SK-N-SH (cell line): ENCODE results near the gene CDCP2. TPM values are rescaled to one million over a fixed set of nuclear protein-coding genes. Genes with fewer than 3 reads are reported as not detected.
A peak's percentile ranks its signal among the peaks of the same experiment; 100 is the strongest.

Source experiments
- CTCF ChIA-PET: fragments of 300-600, 350-600 bp; formaldehyde crosslinking; extraction: SDS; loops from one replicate; lab custom pipeline; 2021; lab: Yijun Ruan, JAX
- POLR2A ChIA-PET: fragments of 350-600 bp; sonication (Branson Sonifier 250); formaldehyde crosslinking; extraction: SDS; loops from one replicate; lab custom pipeline; 2020; ENCODE audit warnings: antibody characterized with exemption, inconsistent platforms; lab: Yijun Ruan, JAX
- DNase-seq: peaks from one replicate; pipeline ENCODE4 v3.0.0; 2012
- H2AFZ ChIP-seq: fragments of 200-600 bp; sonication (generic); 2 replicates; pipeline ENCODE4 v1.8.1; 2016; ENCODE audit warnings: antibody characterized with exemption, mild to moderate bottlenecking, low read depth
- H3F3A ChIP-seq: fragments of 200-600 bp; sonication (generic); replicated peaks from 2 replicates; pipeline ENCODE3; 2016; ENCODE audit warnings: antibody characterized with exemption, mild to moderate bottlenecking; ENCODE audit not compliant: insufficient read depth
- H3K27ac ChIP-seq, 2 experiments: fragments of 200-500 bp in 1 of 2; fragments of 200-600 bp in 1 of 2; sonication (Bioruptor generic) in 1 of 2; sonication (generic), shearing (Covaris generic) in 1 of 2; 2 replicates each; pipeline versions ENCODE4 v1.5.1 to v1.6.1; 2014 to 2016; ENCODE audit warnings: low read depth in 2 of 2, inconsistent platforms in 1 of 2, low read length in 1 of 2, mild to moderate bottlenecking in 1 of 2, mixed read lengths in 1 of 2
- H3K27me3 ChIP-seq: fragments of 200-600 bp; sonication (generic), shearing (Covaris generic); 2 replicates; pipeline ENCODE4 v1.6.1; 2016; ENCODE audit warnings: mixed run types; ENCODE audit not compliant: insufficient read depth
- H3K36me3 ChIP-seq, 2 experiments: fragments of 200-500 bp in 1 of 2; fragments of 200-600 bp in 1 of 2; sonication (Bioruptor generic) in 1 of 2; sonication (generic) in 1 of 2; replicated peaks in 1 of 2; 2 replicates each; pipeline versions ENCODE3 to v1.5.1; 2014 to 2016; ENCODE audit warnings: low read length in 1 of 2, mild to moderate bottlenecking in 1 of 2; ENCODE audit not compliant: insufficient read depth in 2 of 2, control insufficient read depth in 1 of 2
- H3K4me1 ChIP-seq, 2 experiments: fragments of 200-500 bp in 1 of 2; fragments of 200-600 bp in 1 of 2; sonication (Bioruptor generic) in 1 of 2; sonication (generic), shearing (Covaris generic) in 1 of 2; 2 replicates each; pipeline versions ENCODE4 v1.5.1 to v1.6.1; 2014 to 2016; ENCODE audit warnings: low read depth in 1 of 2, low read length in 1 of 2, mixed run types in 1 of 2; ENCODE audit not compliant: insufficient read depth in 2 of 2, control insufficient read depth in 1 of 2
- H3K4me2 ChIP-seq: fragments of 200-600 bp; sonication (generic), shearing (Covaris generic); 2 replicates; pipeline ENCODE4 v1.6.1; 2017; ENCODE audit warnings: mixed run types
- H3K4me3 ChIP-seq, 2 experiments: fragments of 200-500 bp in 1 of 2; fragments of 200-600 bp in 1 of 2; sonication (Bioruptor generic) in 1 of 2; sonication (generic), shearing (Covaris generic) in 1 of 2; 2 replicates each; pipeline versions ENCODE4 v1.5.1 to v1.8.1; 2014 to 2016; ENCODE audit warnings: low read depth in 2 of 2, inconsistent platforms in 1 of 2, low read length in 1 of 2, mild to moderate bottlenecking in 1 of 2, mixed read lengths in 1 of 2, moderate library complexity in 1 of 2
- H3K79me2 ChIP-seq: fragments of 200-600 bp; sonication (generic); 2 replicates; pipeline ENCODE4 v1.8.1; 2017; ENCODE audit warnings: mild to moderate bottlenecking; ENCODE audit not compliant: insufficient read depth
- H3K9ac ChIP-seq: fragments of 200-600 bp; sonication (generic); 2 replicates; pipeline ENCODE4 v1.6.1; 2017; ENCODE audit warnings: mixed run types
- H3K9me2 ChIP-seq: fragments of 200-600 bp; sonication (generic); 2 replicates; pipeline ENCODE4 v1.6.1; 2017; ENCODE audit warnings: mixed run types
- H3K9me3 ChIP-seq: fragments of 200-600 bp; sonication (generic); 2 replicates; pipeline ENCODE4 v1.6.1; 2017; ENCODE audit warnings: mixed run types, mild to moderate bottlenecking, moderate library complexity
- H4K20me1 ChIP-seq: fragments of 200-600 bp; sonication (generic); 2 replicates; pipeline ENCODE4 v1.6.1; 2017; ENCODE audit warnings: mild to moderate bottlenecking, mixed run types; ENCODE audit not compliant: insufficient read depth
- CTCF ChIP-seq: fragments of 200-600 bp; sonication (generic); IDR thresholded peaks from 2 replicates; pipeline ENCODE4 v1.6.1; 2017; ENCODE audit warnings: antibody characterized with exemption, mild to moderate bottlenecking, moderate library complexity
- GABPA ChIP-seq: IDR thresholded peaks from 2 replicates; pipeline ENCODE4 v1.4.0; 2012; ENCODE audit warnings: low read depth, mild to moderate bottlenecking
- IRF3 ChIP-seq: fragments of 150-350 bp; IDR thresholded peaks from 2 replicates; pipeline ENCODE4 v1.6.1; 2016; ENCODE audit warnings: mild to moderate bottlenecking, low read depth, low read length
- MEF2A ChIP-seq: IDR thresholded peaks from 2 replicates; pipeline ENCODE4 v1.4.0; 2012; ENCODE audit warnings: low read depth, borderline replicate concordance
- PBX3 ChIP-seq: IDR thresholded peaks from 2 replicates; pipeline ENCODE4; 2012
- RAD21 ChIP-seq: IDR thresholded peaks from 2 replicates; pipeline ENCODE4 v1.6.1; 2012; ENCODE audit warnings: mild to moderate bottlenecking, low read length
- SIN3A ChIP-seq: IDR thresholded peaks from 2 replicates; pipeline ENCODE4 v1.6.1; 2012; ENCODE audit warnings: low read depth, mild to moderate bottlenecking, low read length, moderate library complexity, borderline replicate concordance
- SMC3 ChIP-seq: IDR thresholded peaks from 2 replicates; pipeline ENCODE4 v1.6.1; 2012; ENCODE audit warnings: low read depth, low read length, improper control_type of control experiment
- TAF1 ChIP-seq: IDR thresholded peaks from 2 replicates; pipeline ENCODE4 v1.6.1; 2012; ENCODE audit warnings: low read depth, mild to moderate bottlenecking, low read length, moderate library complexity, borderline replicate concordance
- ZBTB33 ChIP-seq: IDR thresholded peaks from 2 replicates; pipeline ENCODE4 v1.4.0; 2012; ENCODE audit warnings: low read depth, borderline replicate concordance
- WGBS: methylation state at CpG from one replicate; pipeline ENCODE4 v1.1.6; 2017; ENCODE audit warnings: low lambda C conversion rate; 5-methylcytosine and 5-hydroxymethylcytosine counted together
- polyA plus RNA-seq, 3 experiments: library from polyadenylated mRNA; depleted of rRNA; stranded (reverse); fragments of >200 nt; gene quantifications; 2 replicates each; pipeline ENCODE4 v1.2.3, GENCODE V29; 2012

Gene CDCP2
- polyA plus RNA-seq, 1 of the 3 experiments (the other 2 are of a cell fraction): not detected

- TF ChIP-seq ZBTB33 (no peak), PBX3 (no peak), IRF3 (no peak), GABPA (no peak), SIN3A (no peak), TAF1 (no peak)
Measured at GRCh38 chr1:54126271-54126815, 26.5 kb downstream of the CDCP2 start (continued).

- no peak overlapping the region for H3K9ac ChIP-seq
- peak; percentile 54 for TF ChIP-seq RAD21
- TF ChIP-seq SMC3: peak; percentile 38
- peak; percentile 33 for TF ChIP-seq CTCF
- no peak for TF ChIP-seq MEF2A
- TF ChIP-seq, all 33 proteins: peak for 3
- H3K4me2 ChIP-seq: no peak overlapping the region
- no peak for DNase-seq
- POLR2A ChIA-PET: interaction anchor here (0.8 kb wide), 1 partner anchor 364 kb away, joined by 4 read pairs; no protein-coding TSS in a partner anchor
- H2AFZ ChIP-seq: no peak overlapping the region
- H3K79me2 ChIP-seq: no peaks in the 10 kb centered on the region
- peaks cover 4 to 5% of the 10 kb centered on the region in 2 experiments; a peak in 2 of 4 replicates for H3K4me1 ChIP-seq
- peaks cover 4% of the 10 kb centered on the region for H3F3A ChIP-seq
- H3K9me3 ChIP-seq: no peaks in the 10 kb centered on the region
- no peaks in the 10 kb centered on the region for H3K27me3 ChIP-seq
- no peak overlapping the region for H3K4me3 ChIP-seq
- no peaks in the 10 kb centered on the region for H3K36me3 ChIP-seq
- WGBS: 83% methylated on average over 2 of the region's 8 CpGs
- CTCF ChIA-PET: interaction anchor here (0.9 to 6.4 kb wide), 10 partner anchors 11 to 422 kb away, joined by 3 to 75 read pairs (median 3); partner anchors contain the start of gene ACOT11
- no peaks in the 10 kb centered on the region for H3K9me2 ChIP-seq
- no peak overlapping the region for H3K27ac ChIP-seq
- H4K20me1 ChIP-seq: no peaks in the 10 kb centered on the region
Measured at GRCh38 chr1:54125386-54126070, 27.3 kb downstream of the CDCP2 start.
